ENCODE results near the gene TRABD. TPM values are rescaled to one million over a fixed set of nuclear protein-coding genes. Genes with fewer than 3 reads are reported as not detected.
A peak's percentile ranks its signal among the peaks of the same experiment; 100 is the strongest.

TRABD gene
- total RNA-seq, 4 donors from 2014 or later: 18.3 to 31.0 (median 22.3) TPM

- peaks cover 19 to 76% (median 74%) of the 10 kb centered on the region in 4 donors for H3K36me3 ChIP-seq
- TF ChIP-seq, protein P1, sequence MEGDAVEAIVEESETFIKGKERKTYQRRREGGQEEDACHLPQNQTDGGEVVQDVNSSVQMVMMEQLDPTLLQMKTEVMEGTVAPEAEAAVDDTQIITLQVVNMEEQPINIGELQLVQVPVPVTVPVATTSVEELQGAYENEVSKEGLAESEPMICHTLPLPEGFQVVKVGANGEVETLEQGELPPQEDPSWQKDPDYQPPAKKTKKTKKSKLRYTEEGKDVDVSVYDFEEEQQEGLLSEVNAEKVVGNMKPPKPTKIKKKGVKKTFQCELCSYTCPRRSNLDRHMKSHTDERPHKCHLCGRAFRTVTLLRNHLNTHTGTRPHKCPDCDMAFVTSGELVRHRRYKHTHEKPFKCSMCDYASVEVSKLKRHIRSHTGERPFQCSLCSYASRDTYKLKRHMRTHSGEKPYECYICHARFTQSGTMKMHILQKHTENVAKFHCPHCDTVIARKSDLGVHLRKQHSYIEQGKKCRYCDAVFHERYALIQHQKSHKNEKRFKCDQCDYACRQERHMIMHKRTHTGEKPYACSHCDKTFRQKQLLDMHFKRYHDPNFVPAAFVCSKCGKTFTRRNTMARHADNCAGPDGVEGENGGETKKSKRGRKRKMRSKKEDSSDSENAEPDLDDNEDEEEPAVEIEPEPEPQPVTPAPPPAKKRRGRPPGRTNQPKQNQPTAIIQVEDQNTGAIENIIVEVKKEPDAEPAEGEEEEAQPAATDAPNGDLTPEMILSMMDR (IDR thresholded peaks at IDR 0.05): no peak
- TF ChIP-seq POLR2A (IDR thresholded peaks at IDR 0.05; ENCODE audit: low read depth) (no peak), POLR2AphosphoS5 (IDR thresholded peaks at IDR 0.05) (no peak), EP300 (IDR thresholded peaks at IDR 0.05) (no peak)
- DNase-seq (ENCODE audit: extremely low spot score): no peak
- H3K9me3 ChIP-seq: no peaks in the 10 kb centered on the region
- H3K4me3 ChIP-seq: no peak overlapping the region
- intact Hi-C loops (cut with DNase I): loop anchor here (2.0 kb wide), 1 partner anchor 60 kb away; no protein-coding TSS in a partner anchor
- WGBS: 85% methylated on average over 22 of the region's 22 CpGs
- H3K4me1 ChIP-seq: peaks cover 17 to 50% (median 35%) of the 10 kb centered on the region in 4 donors
- H3K27ac ChIP-seq (replicated peaks in 1 of 4): no peak overlapping the region
- H3K27me3 ChIP-seq: no peaks in the 10 kb centered on the region
Measured at GRCh38 chr22:50208430-50208938, 22.8 kb downstream of the TRABD start.

- H3K27me3 ChIP-seq: no peaks in the 10 kb centered on the region
- TF ChIP-seq POLR2A (IDR thresholded peaks at IDR 0.05; ENCODE audit: low read depth) (no peak), EP300 (IDR thresholded peaks at IDR 0.05) (no peak), POLR2AphosphoS5 (IDR thresholded peaks at IDR 0.05) (no peak)
- TF ChIP-seq, protein P1 (IDR thresholded peaks at IDR 0.05): no peak
- WGBS: 79% methylated on average over 21 of the region's 31 CpGs
- H3K4me1 ChIP-seq: peaks cover 17 to 56% (median 37%) of the 10 kb centered on the region in 4 donors
- no peaks in the 10 kb centered on the region for H3K9me3 ChIP-seq
- peaks cover 19 to 83% (median 77%) of the 10 kb centered on the region in 4 donors for H3K36me3 ChIP-seq
- H3K4me3 ChIP-seq: no peak overlapping the region
- DNase-seq (ENCODE audit: extremely low spot score): no peak
- intact Hi-C loops (cut with DNase I): loop anchor here (2.0 kb wide), 1 partner anchor 60 kb away; no protein-coding TSS in a partner anchor
- H3K27ac ChIP-seq (replicated peaks in 1 of 4): no peak overlapping the region
Measured at GRCh38 chr22:50208939-50209892, 23.5 kb downstream of the TRABD start.

GRCh38 chr22:50209893-50210292 is 24.2 kb downstream of the TRABD start:
- DNase-seq (ENCODE audit: extremely low spot score): no peak
- H3K9me3 ChIP-seq: no peaks in the 10 kb centered on the region
- H3K27ac ChIP-seq (replicated peaks in 1 of 4): no peak overlapping the region
- H3K4me3 ChIP-seq: no peak overlapping the region
- no peaks in the 10 kb centered on the region for H3K27me3 ChIP-seq
- TF ChIP-seq, protein P1 (IDR thresholded peaks at IDR 0.05): peak; percentile 77 to 89 (median 77)
- no peak for TF ChIP-seq POLR2AphosphoS5 (IDR thresholded peaks at IDR 0.05)
- H3K4me1 ChIP-seq: peaks cover 17 to 53% (median 37%) of the 10 kb centered on the region in 4 donors
- peaks cover 19 to 90% (median 84%) of the 10 kb centered on the region in 4 donors for H3K36me3 ChIP-seq
- intact Hi-C loops (cut with DNase I): loop anchor here (2.0 kb wide), 1 partner anchor 61 kb away; no protein-coding TSS in a partner anchor
- 55% methylated on average over 18 of the region's 20 CpGs for WGBS

DNA sequence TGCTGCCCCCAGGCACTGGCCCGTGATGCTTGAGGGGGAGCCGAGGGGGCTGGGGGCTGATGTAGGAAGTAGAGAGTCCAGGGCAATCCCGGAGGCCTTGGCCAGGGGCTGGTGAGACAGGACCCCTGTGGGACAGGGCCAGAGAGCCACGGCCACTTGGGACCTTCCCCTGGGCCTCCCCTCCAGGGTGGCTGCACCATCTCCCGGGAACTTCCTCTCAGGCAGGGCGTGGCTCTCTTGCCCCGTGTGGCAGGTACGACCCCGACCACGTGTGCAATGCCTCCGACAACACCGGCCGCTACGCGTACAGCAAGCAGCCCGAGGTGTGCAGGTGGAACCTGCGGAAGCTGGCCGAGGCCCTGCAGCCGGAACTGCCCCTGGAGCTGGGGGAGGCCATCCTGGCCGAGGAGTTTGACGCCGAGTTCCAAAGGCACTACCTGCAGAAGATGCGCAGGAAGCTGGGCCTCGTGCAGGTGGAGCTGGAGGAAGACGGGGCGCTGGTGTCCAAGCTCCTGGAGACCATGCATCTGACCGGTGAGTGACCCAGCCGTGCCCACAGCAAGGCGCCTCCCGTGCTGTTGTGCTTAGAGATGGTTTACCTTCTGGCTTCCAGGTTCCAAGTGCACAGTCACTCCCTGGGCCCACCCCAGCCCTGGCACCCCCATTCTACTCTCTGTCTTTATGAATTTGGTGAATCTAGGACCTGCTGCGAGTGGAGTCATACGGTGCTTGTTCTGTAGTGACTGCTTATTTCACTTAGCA is 24.8 kb downstream of the TRABD start:
- no peak for TF ChIP-seq POLR2A (IDR thresholded peaks at IDR 0.05; ENCODE audit: low read depth)
- no peak for TF ChIP-seq POLR2AphosphoS5 (IDR thresholded peaks at IDR 0.05)
- no peak for TF ChIP-seq EP300 (IDR thresholded peaks at IDR 0.05)
- TF ChIP-seq, protein P1 (IDR thresholded peaks at IDR 0.05): no peak
- intact Hi-C loops (cut with DNase I): no loop called here
- Histone ChIP-seq H3K9me3 (no peaks in the 10 kb centered on the region), H3K4me3 (no peak overlapping the region), H3K4me1 (peaks cover 17 to 47% (median 32%) of the 10 kb centered on the region in 4 donors), H3K27me3 (no peaks in the 10 kb centered on the region), H3K27ac (replicated peaks in 1 of 4) (no peak overlapping the region), H3K36me3 (peaks cover 19 to 96% (median 87%) of the 10 kb centered on the region in 4 donors)
- no peak for DNase-seq (ENCODE audit: extremely low spot score)
- 88% methylated on average over 17 of the region's 32 CpGs for WGBS

All from esophagus muscularis mucosa (tissue), 4 donors.